Dedifferentiated amniotic fluid mesenchymal stem cell (primary cell): ENCODE measurements around the gene GATA2.

Experiments used
- DNase-seq: peaks from one replicate; pipeline ENCODE4 v3.0.0-alpha.2; 2016; ENCODE audit errors: extremely low spot score

Gene GATA2

GRCh38 chr3:128492671-128493569, at the start of gene GATA2:
Gene GATA2 (minus strand): TSS chr3:128493201. CDS start chr3:128487031, 6,170 bp downstream.
- no peak for DNase-seq

DNA sequence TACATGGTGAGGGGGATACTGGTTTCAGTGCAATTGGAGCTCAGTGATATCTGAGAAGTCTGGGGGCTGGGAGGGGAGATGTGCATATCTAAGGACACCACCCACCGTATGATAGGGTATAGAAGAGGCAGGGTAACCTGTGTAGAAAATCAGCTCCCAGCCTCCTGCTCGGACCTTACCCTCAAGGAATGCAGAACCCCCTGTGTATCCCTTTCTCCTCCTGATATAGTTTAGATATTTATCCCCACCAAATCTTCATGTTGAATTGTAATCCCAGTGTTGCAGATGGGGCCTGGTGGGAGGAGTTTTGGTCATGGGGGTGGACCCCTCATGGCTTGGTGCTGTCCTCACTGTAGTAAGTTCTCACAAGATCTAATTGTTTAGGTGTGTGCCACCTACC, 48.2 kb upstream of the GATA2 start:
- DNase-seq: no peak

GRCh38 chr3:128539376-128539775, 46.4 kb upstream of the GATA2 start:
- DNase-seq: no peak

DNA sequence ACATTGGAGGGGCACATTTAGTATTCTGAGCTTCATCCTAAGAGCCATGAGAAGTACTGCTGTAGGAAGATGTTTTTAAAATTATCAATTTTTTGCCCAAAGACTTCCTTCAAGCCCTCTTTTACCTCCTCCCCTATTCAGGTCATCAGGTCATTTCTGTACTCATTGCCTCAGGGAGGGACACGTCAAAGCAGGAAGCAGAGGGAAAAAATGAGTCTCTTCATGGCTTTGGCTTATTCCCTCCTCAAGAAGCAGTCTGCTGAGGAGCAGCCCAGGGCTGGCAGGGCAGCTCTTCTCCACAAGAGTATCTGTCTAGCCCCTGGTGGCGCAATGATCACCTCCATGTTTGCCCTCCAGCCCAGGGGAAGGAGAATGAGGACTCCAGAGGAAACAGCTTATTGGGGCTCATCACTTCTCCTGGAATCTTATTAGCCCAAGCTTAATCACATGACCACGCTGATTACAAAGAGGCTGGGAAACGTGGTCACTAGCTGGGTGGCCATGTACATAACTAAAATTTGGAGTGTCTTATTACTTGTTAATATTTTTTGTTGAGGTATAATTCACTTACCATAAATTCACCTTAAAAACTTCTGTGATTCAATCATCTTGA, 44.2 kb upstream of the GATA2 start:
- DNase-seq: no peak

DNA sequence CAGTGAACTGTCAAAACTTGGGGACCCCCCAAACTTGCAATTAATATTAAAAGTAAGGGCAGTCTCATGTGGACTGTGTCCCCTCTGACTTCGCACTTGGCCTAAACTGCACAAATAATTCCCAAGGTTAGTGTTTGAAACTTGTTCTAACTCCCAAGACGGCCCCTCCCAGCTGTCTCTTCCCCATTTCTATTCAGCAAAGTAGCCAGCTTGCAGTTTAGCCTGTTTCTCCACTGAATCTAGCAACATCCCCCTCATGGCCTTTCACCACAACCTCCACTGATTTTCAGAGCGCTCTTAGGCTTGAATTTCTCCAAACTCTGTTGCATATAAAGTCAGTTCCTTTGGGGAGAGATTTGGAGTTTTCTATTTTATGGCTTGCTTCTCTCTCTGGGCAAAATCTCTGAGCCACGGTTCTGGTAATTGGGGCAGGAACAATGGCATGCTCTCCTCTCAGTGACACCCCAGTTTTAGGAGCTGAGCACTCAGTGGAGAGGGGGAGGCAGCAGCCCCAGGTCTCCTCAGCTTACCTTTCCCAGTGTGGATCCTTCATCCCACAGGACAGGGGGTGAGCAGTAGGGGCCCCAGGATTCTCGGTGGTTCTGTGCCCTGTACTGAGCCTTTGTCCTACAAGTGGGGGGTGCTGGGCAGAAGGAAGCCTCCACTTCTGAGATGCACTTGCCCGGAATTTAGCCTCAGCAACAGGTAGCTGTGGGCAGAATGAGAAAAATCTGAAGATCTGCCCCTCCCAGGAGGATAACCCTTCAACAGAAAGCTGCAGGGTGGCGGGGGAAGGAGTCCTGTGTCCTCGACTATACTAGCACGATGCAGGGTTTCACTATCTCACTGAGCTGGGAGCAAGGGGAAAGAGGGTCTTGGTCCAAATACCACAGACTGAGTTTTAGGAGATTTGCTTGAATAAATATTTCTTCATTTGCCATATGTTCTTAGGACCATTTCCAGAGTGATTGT, 39.3 kb upstream of the GATA2 start:
- no peak for DNase-seq

DNA sequence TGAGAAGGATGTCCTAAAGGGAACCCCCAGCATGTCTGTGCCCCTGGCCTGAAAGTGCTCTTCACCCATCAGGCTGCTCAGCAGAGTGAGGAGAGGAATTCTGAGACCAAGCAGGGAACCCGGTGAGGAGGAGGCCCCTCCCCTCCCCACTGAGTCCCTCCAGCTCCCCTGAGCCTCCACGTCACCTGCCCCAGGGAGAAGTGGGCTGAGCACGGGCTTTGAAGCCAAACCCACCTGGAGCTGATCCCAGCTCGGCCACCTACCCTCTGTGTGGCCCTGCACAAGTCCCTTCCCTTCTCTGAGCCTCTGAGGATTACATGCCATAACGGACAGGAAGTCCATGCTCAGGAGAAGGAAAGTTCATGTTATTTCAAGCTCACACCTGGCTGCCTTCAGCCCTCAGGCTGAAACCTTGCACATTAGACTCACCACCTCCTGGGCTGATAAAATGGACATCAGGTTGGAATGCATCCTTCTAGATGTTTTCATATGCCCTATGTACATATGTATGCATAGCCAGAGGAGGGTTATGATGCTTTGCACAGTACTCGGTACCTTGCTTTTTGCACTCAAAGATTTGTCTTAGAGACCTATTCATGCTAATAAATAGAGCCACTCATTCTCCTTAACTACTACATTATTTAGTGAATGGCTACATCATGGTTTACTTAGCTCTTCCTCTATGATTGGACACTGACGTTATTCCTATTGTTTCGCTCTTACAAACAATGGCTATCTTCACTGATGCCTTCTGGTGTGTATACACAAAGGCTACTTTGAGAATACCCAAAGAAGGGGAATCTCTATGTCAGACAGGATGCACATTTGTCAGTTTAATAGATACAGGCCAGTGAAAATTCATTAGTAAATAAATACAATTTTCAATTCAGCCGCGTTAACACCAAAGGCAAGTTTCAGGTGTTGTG, 31.6 kb upstream of the GATA2 start:
- DNase-seq: no peak

GRCh38 chr3:128523591-128523990, 30.6 kb upstream of the GATA2 start:
- no peak for DNase-seq

GRCh38 chr3:128521715-128522114, 28.7 kb upstream of the GATA2 start:
- DNase-seq: no peak

- no peak for DNase-seq
Measured at GRCh38 chr3:128518587-128519490, 25.8 kb upstream of the GATA2 start.

- DNase-seq: no peak
Measured at GRCh38 chr3:128517648-128518047, 24.6 kb upstream of the GATA2 start.

- DNase-seq: no peak
Measured at GRCh38 chr3:128515967-128516366, 23.0 kb upstream of the GATA2 start.

GRCh38 chr3:128508852-128509251, 15.9 kb upstream of the GATA2 start:
- DNase-seq: no peak

- no peak for DNase-seq
Measured at GRCh38 chr3:128506754-128507153, 13.8 kb upstream of the GATA2 start.

DNA sequence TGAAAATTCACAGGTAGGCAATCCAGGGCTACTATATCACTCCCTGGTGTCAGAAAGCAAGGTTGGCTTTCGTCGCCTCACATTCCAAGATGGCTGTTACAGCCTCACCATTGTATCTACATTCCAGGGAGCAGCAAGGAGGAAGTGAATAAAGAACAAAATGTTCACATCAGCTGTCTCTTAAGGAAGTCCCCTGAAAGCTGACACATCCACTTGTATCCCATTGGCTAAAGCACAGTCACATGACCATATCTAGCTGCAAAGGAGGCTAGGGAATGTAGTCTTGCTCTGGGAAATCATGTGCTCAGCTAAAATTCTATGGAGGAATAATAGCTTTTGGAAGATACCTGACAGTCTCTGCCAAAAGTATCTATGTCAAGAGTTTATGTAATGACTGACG, 12.8 kb upstream of the GATA2 start:
- DNase-seq: no peak

GRCh38 chr3:128504963-128505730, 12.1 kb upstream of the GATA2 start:
- DNase-seq: no peak

- DNase-seq: no peak
Measured at GRCh38 chr3:128504533-128504915, 11.5 kb upstream of the GATA2 start.

DNA sequence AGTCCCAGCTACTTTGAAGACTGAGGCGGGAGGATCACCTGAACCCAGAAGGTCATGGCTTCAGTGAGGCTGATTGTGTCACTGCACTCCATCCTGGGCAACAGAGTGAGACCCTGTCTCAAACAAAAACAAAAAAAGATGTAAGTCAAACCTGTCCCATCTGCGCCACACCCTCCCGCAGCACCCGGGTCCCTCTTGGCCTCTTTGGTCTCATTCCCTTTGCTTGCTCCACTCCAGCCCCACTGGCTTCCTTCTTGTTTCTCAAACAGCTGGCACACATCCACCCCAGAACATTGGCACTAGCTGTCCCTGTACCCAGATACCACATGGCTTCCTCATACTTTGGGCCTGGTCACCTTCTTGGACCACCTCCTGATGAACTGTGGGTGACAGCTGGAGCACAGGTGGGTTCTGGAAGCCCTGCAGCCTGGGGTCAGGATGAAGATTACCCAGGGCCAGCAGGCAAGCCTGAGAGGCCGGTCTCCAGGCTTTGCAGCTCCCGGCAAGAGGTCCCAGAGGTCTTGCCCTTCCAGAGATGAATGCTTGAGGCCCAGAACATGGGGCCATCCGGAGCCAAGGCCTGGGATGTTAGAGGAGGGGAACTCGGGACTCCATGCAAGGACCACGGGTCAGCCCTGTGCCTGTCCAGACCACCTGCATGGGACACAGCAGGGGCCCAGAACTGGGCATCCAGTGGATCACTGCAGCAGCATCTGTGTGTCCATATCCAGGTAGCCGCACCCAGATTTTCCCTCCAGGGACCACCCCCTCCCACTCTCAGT, 10.9 kb upstream of the GATA2 start:
- DNase-seq: no peak

DNA sequence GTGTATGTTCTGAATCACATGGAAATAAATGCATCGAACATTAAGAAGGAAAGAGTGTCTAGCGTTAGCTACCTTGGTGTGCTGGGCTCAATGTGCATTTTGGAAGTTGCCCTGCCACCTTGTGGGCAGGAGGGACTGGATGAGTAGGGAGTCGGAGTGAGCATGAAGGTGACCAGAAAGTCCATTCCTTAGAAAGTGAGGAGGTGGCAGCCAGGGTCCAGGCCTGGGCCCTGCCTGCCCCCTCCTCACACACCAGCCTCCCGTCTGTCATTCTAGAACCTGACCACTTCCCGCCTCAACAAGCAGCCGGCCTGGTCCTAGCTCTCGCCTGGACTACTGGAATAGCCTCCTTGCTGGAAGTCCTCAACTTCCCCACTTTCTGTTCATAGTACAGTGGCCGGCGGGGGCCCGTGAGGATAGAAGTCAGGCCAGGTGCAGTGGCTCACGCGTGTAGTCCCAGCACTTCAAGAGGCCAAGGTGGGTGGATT, 10.2 kb upstream of the GATA2 start:
- DNase-seq: no peak
